GM18861 (cell line): ENCODE results near the gene PTPRE.

Experiments
- ATAC-seq: cut with Tn5 transposase; IDR thresholded peaks from one replicate; pipeline ENCODE4 v1.9.1; 2021; ENCODE audit not compliant: unreplicated experiment

PTPRE gene

DNA sequence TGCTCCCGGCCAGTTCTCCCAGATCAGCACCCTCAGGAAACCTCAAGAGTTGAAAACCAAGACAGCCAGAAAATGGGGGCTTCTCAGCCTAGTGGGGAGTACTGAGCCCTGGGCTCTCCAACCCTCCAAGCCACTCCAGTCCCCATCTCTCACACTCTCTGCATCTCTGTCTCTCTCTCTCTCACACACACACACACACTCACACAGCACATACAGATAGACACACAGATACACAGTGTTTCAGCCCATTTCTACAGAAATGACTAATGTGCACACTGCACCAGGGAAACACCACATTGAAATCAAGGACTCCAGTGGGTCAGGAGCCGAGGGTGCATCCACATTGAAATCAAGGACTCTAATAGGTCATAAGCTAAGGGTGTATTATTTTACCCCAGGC lies 111.8 kb downstream of the PTPRE start:
- ATAC-seq = no peak

DNA sequence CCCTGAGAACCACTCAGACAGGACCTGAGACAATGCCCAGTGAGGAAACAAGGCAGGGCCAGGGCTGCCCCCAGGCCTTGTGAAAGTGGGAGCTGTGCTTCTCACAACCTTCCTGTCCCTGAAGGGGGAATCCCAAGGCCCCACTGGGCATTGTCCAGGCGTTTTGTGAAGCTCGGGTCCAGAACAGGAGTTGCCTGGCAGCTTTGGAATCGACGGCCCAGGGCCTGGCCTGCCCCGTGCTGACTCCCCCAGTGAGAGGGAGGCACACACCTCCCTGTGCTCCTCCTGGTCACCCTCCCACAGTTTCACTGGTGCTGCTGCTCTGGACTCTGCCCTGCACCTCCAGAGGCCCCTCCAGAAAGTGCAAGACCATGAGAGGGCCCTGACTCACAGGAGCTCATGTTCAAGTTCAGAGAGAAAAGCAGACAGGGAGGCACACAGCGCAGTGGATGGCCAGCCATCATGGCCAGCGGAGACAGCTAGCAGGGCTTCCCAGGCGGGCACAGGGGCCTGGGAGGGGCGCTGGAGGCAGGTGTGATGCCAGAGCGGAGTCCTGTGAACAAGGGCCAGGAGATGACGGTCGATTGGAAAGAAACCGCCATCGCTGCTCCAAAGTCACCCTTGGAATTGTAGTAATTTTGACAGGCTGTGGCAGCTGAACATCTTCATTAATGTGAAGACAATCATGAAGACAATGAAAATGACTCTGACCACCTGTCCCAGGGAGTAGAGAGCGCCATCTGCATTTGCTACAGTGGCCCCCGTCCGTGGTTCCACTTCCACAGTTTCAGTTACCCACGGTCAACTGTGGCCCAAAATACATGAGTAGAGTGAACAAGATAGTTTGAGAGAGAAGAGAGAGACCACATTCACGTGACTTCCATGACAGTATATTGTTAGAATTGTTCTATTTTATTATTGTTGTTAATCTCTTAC lies 115.6 kb downstream of the PTPRE start:
- no peak for ATAC-seq

GRCh38 chr10:128024426-128024825 lies 117.5 kb downstream of the PTPRE start:
- no peak for ATAC-seq

- ATAC-seq = no peak
Measured at GRCh38 chr10:128025437-128025836, 118.5 kb downstream of the PTPRE start.

- ATAC-seq = no peak
Measured at GRCh38 chr10:128025951-128026350, 119.0 kb downstream of the PTPRE start.

- ATAC-seq = no peak
Measured at GRCh38 chr10:128026615-128027300, 119.9 kb downstream of the PTPRE start.

- no peak for ATAC-seq
Measured at GRCh38 chr10:128027306-128027705, 120.4 kb downstream of the PTPRE start.

DNA sequence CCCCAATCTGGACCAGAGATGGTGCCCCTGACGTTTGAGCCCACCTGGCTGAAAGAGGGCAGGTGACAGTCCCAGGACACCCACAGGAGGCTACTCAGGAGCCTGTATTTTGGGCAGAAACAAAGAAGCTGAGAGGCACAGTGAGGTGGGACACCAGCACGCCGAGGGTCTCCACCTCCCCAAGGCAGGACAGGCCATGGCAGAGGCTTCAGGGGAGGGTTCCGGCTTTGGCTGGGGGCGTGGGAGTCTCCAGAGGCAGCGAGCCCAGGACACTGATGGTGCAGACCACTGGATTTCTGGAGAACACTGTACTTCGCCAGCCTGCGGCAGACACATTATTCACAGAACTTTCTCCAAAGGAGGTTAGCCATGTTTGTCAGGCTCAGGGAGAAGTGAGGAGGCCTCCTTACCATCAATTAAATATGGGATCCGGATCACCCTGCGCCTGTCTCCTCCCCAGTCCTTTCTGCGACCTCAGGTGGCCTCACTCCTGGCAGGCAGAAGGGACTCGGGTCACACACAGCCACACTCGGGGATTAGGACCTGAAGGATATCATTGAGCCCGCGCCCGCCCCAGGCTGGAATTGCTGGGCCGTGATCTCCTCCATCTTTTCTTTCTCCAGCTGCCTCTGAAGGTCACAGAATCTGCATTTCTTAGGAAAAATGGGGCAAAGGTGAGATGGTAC lies 121.1 kb downstream of the PTPRE start:
- no peak for ATAC-seq

DNA sequence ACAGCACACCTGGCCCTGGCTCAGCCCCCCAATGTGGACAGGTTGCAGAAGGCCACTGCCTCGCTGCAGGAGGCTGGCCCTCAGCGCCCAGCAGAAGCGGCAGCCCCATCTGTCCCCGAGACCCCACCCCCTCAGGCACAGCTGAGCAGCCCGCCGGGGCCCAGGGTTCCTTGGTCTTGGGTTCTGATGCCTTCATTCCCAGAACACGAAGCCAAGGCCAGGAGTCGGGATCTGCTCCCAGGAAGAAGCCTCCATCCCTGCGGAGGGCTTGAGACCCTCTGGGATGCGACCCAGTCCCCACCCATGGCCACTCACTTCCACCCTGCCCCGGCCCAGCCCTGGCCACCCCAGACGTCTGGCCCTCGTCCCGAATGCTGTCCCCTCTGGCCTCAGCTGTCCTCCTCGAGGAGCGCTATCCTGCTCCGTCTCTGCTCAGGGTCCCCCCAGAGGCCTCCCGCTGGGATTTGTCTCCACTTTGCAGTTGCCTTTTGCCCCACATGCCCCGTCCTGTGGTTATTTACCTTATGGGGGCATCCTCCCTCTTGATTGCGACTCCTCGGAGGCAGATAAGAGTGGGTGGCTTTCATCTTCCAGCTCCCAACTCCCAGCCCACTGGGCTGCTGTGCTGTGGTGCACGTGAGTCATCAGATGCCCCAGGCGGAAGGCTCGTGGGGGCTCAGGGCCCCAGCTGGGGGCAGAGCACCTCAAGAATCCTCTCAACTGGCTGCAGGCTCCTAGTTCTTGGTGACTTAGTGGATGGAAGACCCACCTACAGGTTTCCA lies 121.8 kb downstream of the PTPRE start:
- no peak for ATAC-seq

DNA sequence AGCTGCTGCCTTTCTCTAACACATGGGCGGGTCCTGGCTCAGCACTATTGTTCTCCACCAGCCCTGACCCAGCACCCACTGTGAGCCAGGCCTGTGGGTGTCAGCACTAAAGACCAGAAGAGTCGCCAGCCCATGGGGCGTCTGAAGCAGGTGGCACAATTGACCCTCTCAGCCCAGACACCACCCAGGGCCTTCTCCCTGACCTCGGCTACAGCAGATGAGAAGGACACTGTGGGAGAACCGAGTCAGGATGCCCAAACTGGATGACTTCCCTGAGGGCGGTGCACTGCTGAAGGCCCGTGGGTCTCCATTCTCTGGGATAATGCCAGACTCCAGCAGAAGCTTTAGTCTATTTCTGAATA lies 122.4 kb downstream of the PTPRE start:
- no peak for ATAC-seq

GRCh38 chr10:128029731-128030369 lies 122.9 kb downstream of the PTPRE start:
- ATAC-seq = no peak

- ATAC-seq = no peak
Measured at GRCh38 chr10:128030498-128031072, 123.7 kb downstream of the PTPRE start.

DNA sequence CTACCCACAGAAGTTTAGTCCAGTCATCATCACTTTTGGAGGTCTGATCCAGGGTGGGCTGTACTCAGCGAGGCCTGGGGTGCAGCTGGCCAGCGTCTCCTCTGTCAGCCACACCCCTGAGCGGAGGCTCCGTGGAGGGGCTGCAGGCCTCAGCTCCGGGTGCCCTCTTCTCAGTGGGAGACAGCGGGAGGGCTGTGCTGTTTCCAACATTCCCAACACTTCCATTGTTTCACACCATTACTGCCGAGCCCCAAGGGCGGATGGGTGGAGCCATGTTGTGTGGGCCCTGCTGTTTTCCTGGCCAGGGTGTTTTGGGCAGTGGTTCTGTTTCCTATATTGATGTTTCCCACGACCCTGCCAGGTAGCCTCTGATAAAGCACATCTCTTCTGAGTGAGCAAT lies 124.3 kb downstream of the PTPRE start:
- no peak for ATAC-seq

DNA sequence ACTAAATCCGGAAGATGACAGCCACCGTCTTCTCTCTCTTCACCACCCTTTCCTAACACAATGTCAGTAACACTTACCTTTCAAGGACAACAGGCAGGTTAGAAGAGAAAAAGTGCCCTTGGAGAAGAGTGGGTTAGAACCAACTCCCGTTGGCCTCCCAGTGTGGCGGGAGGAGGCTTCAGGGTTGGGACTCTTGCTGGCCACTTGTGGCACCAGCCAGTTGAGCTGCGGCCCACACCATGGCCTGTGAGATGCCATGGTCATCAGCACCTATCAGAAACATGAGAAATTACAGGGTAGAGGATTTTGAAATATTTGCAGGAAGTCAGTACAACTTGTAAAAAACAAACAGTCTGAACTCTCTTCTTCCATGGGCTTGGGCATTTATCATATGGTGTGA lies 125.6 kb downstream of the PTPRE start:
- ATAC-seq = no peak

- no peak for ATAC-seq
Measured at GRCh38 chr10:128035557-128035973, 128.7 kb downstream of the PTPRE start.

DNA sequence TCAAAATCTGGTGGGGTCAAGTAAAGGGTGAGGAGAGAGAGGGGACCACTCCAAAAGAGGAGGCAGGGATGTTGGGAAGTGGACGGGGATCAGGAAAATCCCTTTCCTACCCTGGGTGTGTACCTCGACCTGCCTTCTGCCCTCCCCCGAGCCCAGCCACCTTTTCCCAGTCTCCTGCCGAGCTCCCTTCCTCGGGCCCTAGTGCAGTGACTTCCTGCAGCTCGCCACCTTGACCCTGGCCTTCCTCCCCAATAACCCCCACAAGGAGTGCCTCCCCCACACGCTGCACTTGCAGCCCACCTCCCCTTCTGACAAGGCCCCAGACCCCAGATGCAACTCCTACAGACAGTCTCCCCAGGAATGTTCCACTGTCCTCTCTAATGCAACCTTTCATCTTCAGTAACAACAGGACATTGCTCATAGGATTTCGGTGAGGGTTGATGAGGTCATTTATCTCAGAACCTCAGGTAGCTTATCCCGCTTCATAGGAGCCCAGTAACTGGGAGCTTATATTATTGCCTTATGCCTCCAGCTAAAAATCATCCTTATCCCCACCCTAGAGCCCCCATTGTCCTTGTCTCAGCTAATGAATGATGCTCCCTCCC lies 129.2 kb downstream of the PTPRE start:
- ATAC-seq = no peak

GRCh38 chr10:128036746-128037543 lies 130.0 kb downstream of the PTPRE start:
- ATAC-seq = no peak

DNA sequence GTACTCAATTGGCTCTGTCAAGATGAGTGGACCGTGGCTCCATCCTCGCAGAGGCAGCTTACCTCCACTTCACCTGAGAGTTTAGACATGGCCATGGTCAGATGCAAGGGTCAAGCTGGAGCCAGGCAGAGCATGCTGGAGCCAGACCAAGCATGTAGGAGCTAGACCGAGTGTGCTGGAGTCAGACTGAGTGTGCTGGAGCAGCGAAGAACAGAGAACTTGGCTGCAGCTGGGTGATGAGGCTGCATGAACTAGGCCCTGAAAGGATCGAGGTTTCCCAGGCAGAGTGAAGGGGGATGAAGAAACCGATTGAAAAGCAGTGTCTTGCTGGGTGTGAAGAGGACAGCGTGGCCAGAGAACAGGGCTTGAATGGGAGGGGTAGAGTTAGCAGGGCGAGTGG lies 133.2 kb downstream of the PTPRE start:
- ATAC-seq = no peak

- no peak for ATAC-seq
Measured at GRCh38 chr10:128040681-128041080, 133.8 kb downstream of the PTPRE start.
